IMR-90 (cell line): ENCODE results near the gene SERBP1. TPM values are rescaled to one million over a fixed set of nuclear protein-coding genes. Genes with fewer than 3 reads are reported as not detected.

ENCODE experiments used
- ATAC-seq: fragments of 200-7000 bp; cut with Tn5 transposase; 2 replicates; pipeline ENCODE4 v1.9.1; 2020; ENCODE audit warnings: low read depth, mild to moderate bottlenecking, moderate library complexity
- BruUV-seq: library from RNA; stranded (reverse); fragments of 400-500 nt; replicated peaks from 2 replicates; lab custom pipeline; 2021; lab: Mats Ljungman, UMichigan
- CTCF ChIA-PET: fragments of 300-600 bp; formaldehyde crosslinking; extraction: SDS; loops from one replicate; lab custom pipeline; 2021; ENCODE audit warnings: antibody characterized with exemption; lab: Yijun Ruan, JAX
- POLR2A ChIA-PET: fragments of 300-600 bp; sonication (Branson Sonifier 250); formaldehyde crosslinking; loops from one replicate; lab custom pipeline; 2022; ENCODE audit warnings: antibody characterized with exemption; ENCODE audit not compliant: unreplicated experiment; lab: Charles Lee
- DNase-seq: peaks from one replicate; pipeline ENCODE4 v3.0.0; 2013
- H2AFZ ChIP-seq: replicated peaks from 2 replicates; pipeline ENCODE3; 2013; ENCODE audit warnings: low read length, mild to moderate bottlenecking; ENCODE audit not compliant: poor library complexity
- H2AK5ac ChIP-seq: 2 replicates; pipeline ENCODE4 v1.6.1; 2013; ENCODE audit warnings: low read depth, low read length, inconsistent platforms
- H2AK9ac ChIP-seq: replicated peaks from 2 replicates; pipeline ENCODE3; 2013; ENCODE audit warnings: mild to moderate bottlenecking, low read depth, low read length, moderate library complexity; ENCODE audit not compliant: poor library complexity
- H2BK120ac ChIP-seq: 2 replicates; pipeline ENCODE4 v1.6.1; 2013; ENCODE audit warnings: low read depth, low read length, inconsistent platforms
- H2BK15ac ChIP-seq: 3 replicates; pipeline ENCODE4 v1.6.1; 2013; ENCODE audit warnings: low read depth, low read length, inconsistent platforms
- H2BK20ac ChIP-seq: 2 replicates; pipeline ENCODE4 v1.6.1; 2013; ENCODE audit warnings: low read depth, mild to moderate bottlenecking, inconsistent platforms, low read length, moderate library complexity
- H2BK5ac ChIP-seq: 2 replicates; pipeline ENCODE4 v1.6.1; 2013; ENCODE audit warnings: mild to moderate bottlenecking, low read depth, low read length, inconsistent platforms; ENCODE audit not compliant: poor library complexity, severe bottlenecking
- H3K14ac ChIP-seq: replicated peaks from 2 replicates; pipeline ENCODE4 v1.6.1; 2013; ENCODE audit warnings: low read depth, low read length, inconsistent platforms
- H3K18ac ChIP-seq: 2 replicates; pipeline ENCODE4 v1.6.1; 2013; ENCODE audit warnings: low read depth, low read length, control low read depth
- H3K23ac ChIP-seq: 2 replicates; pipeline ENCODE4 v1.6.1; 2013; ENCODE audit warnings: low read depth, low read length, inconsistent platforms
- H3K27ac ChIP-seq: 2 replicates; pipeline ENCODE4 v1.5.1; 2013; ENCODE audit warnings: mild to moderate bottlenecking, control low read depth, low read length; ENCODE audit not compliant: insufficient read depth
- H3K27me3 ChIP-seq: 2 replicates; pipeline ENCODE4 v1.6.1; 2013; ENCODE audit warnings: low read length; ENCODE audit not compliant: control insufficient read depth, insufficient read depth
- H3K36me3 ChIP-seq: 2 replicates; pipeline ENCODE4 v1.6.1; 2013; ENCODE audit warnings: low read length, mixed read lengths; ENCODE audit not compliant: control insufficient read depth, insufficient read depth
- H3K4ac ChIP-seq: 2 replicates; pipeline ENCODE4 v1.6.1; 2013; ENCODE audit warnings: low read depth, low read length, inconsistent platforms
- H3K4me1 ChIP-seq: 2 replicates; pipeline ENCODE4 v1.6.1; 2013; ENCODE audit warnings: low read length, mixed read lengths; ENCODE audit not compliant: control insufficient read depth, insufficient read depth
- H3K4me2 ChIP-seq: 2 replicates; pipeline ENCODE4 v1.6.1; 2013; ENCODE audit warnings: low read depth, mild to moderate bottlenecking, control low read depth, low read length, moderate library complexity
- H3K4me3 ChIP-seq: 2 replicates; pipeline ENCODE4 v1.5.1; 2013; ENCODE audit warnings: low read depth, mild to moderate bottlenecking, control low read depth, low read length, moderate library complexity; ENCODE audit not compliant: insufficient read depth
- H3K56ac ChIP-seq: 2 replicates; pipeline ENCODE4 v1.6.1; 2013; ENCODE audit warnings: low read length, inconsistent platforms; ENCODE audit not compliant: insufficient read depth; ENCODE audit errors: extremely low read depth
- H3K79me1 ChIP-seq, 2 experiments: 2 replicates each; pipeline ENCODE4 v1.6.1; 2013; ENCODE audit warnings: low read length in 2 of 2, inconsistent platforms in 1 of 2, low read depth in 1 of 2
- H3K9ac ChIP-seq: 2 replicates; pipeline ENCODE4 v1.6.1; 2013; ENCODE audit warnings: low read depth, low read length, control low read depth
- H3K9me1 ChIP-seq: 2 replicates; pipeline ENCODE4 v1.6.1; 2013; ENCODE audit warnings: low read length, inconsistent platforms; ENCODE audit not compliant: insufficient read depth
- H3K9me3 ChIP-seq: 2 replicates; pipeline ENCODE4 v1.6.1; 2013; ENCODE audit warnings: low read length; ENCODE audit not compliant: control insufficient read depth, insufficient read depth
- H4K20me1 ChIP-seq: 2 replicates; pipeline ENCODE4 v1.6.1; 2013; ENCODE audit warnings: low read length, inconsistent platforms; ENCODE audit not compliant: insufficient read depth
- H4K5ac ChIP-seq: 2 replicates; pipeline ENCODE4 v1.6.1; 2013; ENCODE audit warnings: mild to moderate bottlenecking, low read depth, low read length, control low read depth
- H4K8ac ChIP-seq, 2 experiments: 2 replicates each; pipeline ENCODE4 v1.6.1; 2013; ENCODE audit warnings: low read depth in 2 of 2, low read length in 2 of 2, control low read depth in 1 of 2, inconsistent platforms in 1 of 2
- H4K91ac ChIP-seq: 2 replicates; pipeline ENCODE4 v1.6.1; 2013; ENCODE audit warnings: low read depth, low read length, inconsistent platforms; ENCODE audit not compliant: insufficient read depth
- BHLHE40 ChIP-seq: fragments of 150-350 bp; IDR thresholded peaks from 2 replicates; pipeline ENCODE4 v1.6.1; 2016; ENCODE audit warnings: mild to moderate bottlenecking, low read depth, low read length
- CEBPB ChIP-seq: IDR thresholded peaks from 2 replicates; pipeline ENCODE4 v1.6.1; 2012; ENCODE audit warnings: low read depth, low read length, improper control_type of control experiment
- CTCF ChIP-seq: conservative IDR thresholded peaks from 2 replicates; pipeline ENCODE4 v1.5.1; 2012; ENCODE audit warnings: mild to moderate bottlenecking, low read depth, low read length, improper control_type of control experiment
- ELK1 ChIP-seq: fragments of 150-350 bp; IDR thresholded peaks from 2 replicates; pipeline ENCODE4 v1.6.1; 2016; ENCODE audit warnings: low read depth, mild to moderate bottlenecking, low read length, moderate library complexity, borderline replicate concordance
- FOS ChIP-seq: fragments of 150-350 bp; IDR thresholded peaks from 2 replicates; pipeline ENCODE4 v1.6.1; 2016; ENCODE audit warnings: low read depth, low read length
- MAFK ChIP-seq: IDR thresholded peaks from 2 replicates; pipeline ENCODE4 v1.6.1; 2012; ENCODE audit warnings: low read depth, low read length, improper control_type of control experiment
- MAZ ChIP-seq: IDR thresholded peaks from 2 replicates; pipeline ENCODE4 v1.6.1; 2012; ENCODE audit warnings: low read depth, mild to moderate bottlenecking, low read length, improper control_type of control experiment, moderate library complexity, borderline replicate concordance
- MXI1 ChIP-seq: IDR thresholded peaks from 2 replicates; pipeline ENCODE4 v1.6.1; 2012; ENCODE audit warnings: low read depth, mild to moderate bottlenecking, low read length, moderate library complexity, borderline replicate concordance
- NFE2L2 ChIP-seq: fragments of 150-350 bp; IDR thresholded peaks from 2 replicates; pipeline ENCODE4 v1.6.1; 2016; ENCODE audit warnings: low read depth, mild to moderate bottlenecking, low read length
- POLR2A ChIP-seq: IDR thresholded peaks from 2 replicates; pipeline ENCODE4 v1.6.1; 2012; ENCODE audit warnings: mild to moderate bottlenecking, low read depth, low read length
- RAD21 ChIP-seq: IDR thresholded peaks from 2 replicates; pipeline ENCODE4 v1.6.1; 2012; ENCODE audit warnings: low read length, improper control_type of control experiment
- RCOR1 ChIP-seq: IDR thresholded peaks from 2 replicates; pipeline ENCODE4 v1.6.1; 2012; ENCODE audit warnings: mild to moderate bottlenecking, low read length, improper control_type of control experiment; ENCODE audit not compliant: insufficient replicate concordance
- USF2 ChIP-seq: fragments of 150-350 bp; IDR thresholded peaks from 2 replicates; pipeline ENCODE4 v1.6.1; 2017; ENCODE audit warnings: mild to moderate bottlenecking, antibody characterized with exemption, low read length, low read depth
- WGBS, 2 experiments: methylation state at CpG; one replicate each; pipeline versions ENCODE4 v1.1.5 to v1.1.7; 2013; ENCODE audit warnings: missing lambda C conversion rate in 2 of 2; ENCODE audit not compliant: insufficient read length in 1 of 2; ENCODE audit errors: extremely low coverage in 2 of 2; 5-methylcytosine and 5-hydroxymethylcytosine counted together
- dilution Hi-C: fragments of 300-500 bp; cut with HindIII; formaldehyde crosslinking; loops from one replicate; pipeline ENCODE4 v1.14.3; 2018; ENCODE audit warnings: low sequenced_read_pairs; ENCODE audit not compliant: unreplicated experiment
- in situ Hi-C: fragments of 300-500 bp; cut with MboI; formaldehyde crosslinking; loops from 3 replicates; pipeline ENCODE4 v1.14.3; 2019; ENCODE audit warnings: low sequenced_read_pairs, inconsistent platforms, mixed read lengths
- intact Hi-C: fragments of 100-400 bp; cut with micrococcal nuclease; formaldehyde crosslinking; loops from 2 replicates; pipeline ENCODE4 v1.10.0; 2022
- polyA plus RNA-seq, 3 experiments: library from polyadenylated mRNA; depleted of rRNA; stranded (reverse); fragments of >200 nt; gene quantifications; 2 replicates each; pipeline ENCODE4 v1.2.3, GENCODE V29; 2012; ENCODE audit warnings: low replicate concordance in 1 of 3
- total RNA-seq: library from RNA; depleted of rRNA; stranded (reverse); fragments of >200 nt; gene quantifications from 2 replicates; pipeline ENCODE4 v1.2.3, GENCODE V29; 2012

Gene SERBP1
- total and polyA plus RNA-seq, 2 of the 4 experiments (the other 2 are of a cell fraction): 94.1 to 153 TPM

GRCh38 chr1:67427465-67427864 is 2.7 kb downstream of the SERBP1 start:
- Histone ChIP-seq H3K4me3 (0 out of 2 replicates have a peak overlapping the region, but pooled peaks have one; percentile 7), H3K56ac (no peak overlapping the region), H2BK5ac (no peak overlapping the region), H3K14ac (no peak overlapping the region), H3K4ac (no peak overlapping the region), H3K18ac (no peak overlapping the region), H2AK9ac (no peak overlapping the region), H3K4me2 (peak overlapping the region; percentile 81; the same call in 1 of the 2 replicates), H2BK15ac (no peak overlapping the region), H3K27ac (no peak overlapping the region), H3K9me1 (no peaks in the 10 kb centered on the region; the same call in 1 of the 2 replicates), H3K23ac (no peak overlapping the region), H3K9ac (no peak overlapping the region), H3K79me1 (peaks cover 2 to 7% of the 10 kb centered on the region in 2 experiments; a peak in 2 of 4 replicates), H3K4me1 (no peaks in the 10 kb centered on the region), H2BK20ac (no peak overlapping the region), H3K36me3 (peaks cover 24% of the 10 kb centered on the region), H2AFZ (no peak overlapping the region), H2AK5ac (no peak overlapping the region), H3K27me3 (no peaks in the 10 kb centered on the region), H4K91ac (no peak overlapping the region), H2BK120ac (no peak overlapping the region), H4K8ac (no peak overlapping the region), H4K20me1 (peaks cover 45% of the 10 kb centered on the region), H4K5ac (no peak overlapping the region), H3K9me3 (no peaks in the 10 kb centered on the region)
- CTCF ChIA-PET: no interaction called here
- ATAC-seq: no peak
- BruUV-seq: TSS peak; percentile 18
- POLR2A ChIA-PET: no interaction called here
- no CpG with 5 or more reads among the region's 2 CpGs for WGBS, 2 experiments
- TF ChIP-seq BHLHE40 (no peak), CEBPB (no peak), NFE2L2 (no peak), FOS (no peak), MAZ (no peak), POLR2A (no peak), USF2 (no peak), RAD21 (no peak), ELK1 (no peak), MXI1 (no peak), RCOR1 (no peak), CTCF (no peak), MAFK (no peak)
- in situ Hi-C loops: no loop called here
- intact Hi-C loops: loop anchor here (2.0 kb wide), 1 partner anchor 17 kb away; no protein-coding TSS in a partner anchor
- no peak for DNase-seq
- dilution Hi-C loops: no loop called here
